ENCODE results near the gene C11orf91. TPM values are rescaled to one million over a fixed set of nuclear protein-coding genes. Genes with fewer than 3 reads are reported as not detected.

Gene C11orf91
- total and polyA plus RNA-seq, 4 donors, result not detected

DNA sequence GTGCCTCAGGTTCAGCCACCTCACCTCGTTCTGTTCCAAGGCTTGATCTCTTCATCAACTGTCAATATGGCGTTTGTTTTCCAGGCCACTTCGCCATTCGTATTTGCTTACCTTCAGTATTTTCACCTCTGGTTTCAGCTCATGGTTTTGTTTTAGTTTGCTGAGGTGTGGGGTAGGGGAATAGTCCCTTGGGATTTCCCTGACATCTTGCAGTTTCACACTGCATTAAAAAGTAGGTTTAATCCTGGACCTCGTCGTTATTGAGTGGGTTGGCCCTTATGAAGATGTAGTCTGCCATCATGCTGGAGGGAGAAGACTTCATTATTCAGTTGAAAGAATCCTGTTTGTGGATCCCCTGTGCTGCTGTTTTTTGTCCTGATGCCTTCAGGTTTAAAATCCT is 46.0 kb downstream of the C11orf91 start (continued):
- TF ChIP-seq SP1 (IDR thresholded peaks at IDR 0.05) (no peak), JUND (IDR thresholded peaks at IDR 0.05) (no peak)

GRCh38 chr11:33652930-33653329 is 47.7 kb downstream of the C11orf91 start:
- Histone ChIP-seq H3K36me3 (ENCODE audit: control insufficient read depth in 4 of 4, insufficient read depth in 3 of 4, low read depth in 1 of 4, low read length in 3 of 4) (no peaks in the 10 kb centered on the region), H3K9ac (ENCODE audit: low read depth in 1 of 2, low read length in 2 of 2) (no peak overlapping the region), H3K9me3 (ENCODE audit: control insufficient read depth in 4 of 4, low read length in 3 of 4) (no peaks in the 10 kb centered on the region), H3K4me3 (ENCODE audit: low read depth in 1 of 3, low read length in 3 of 3) (no peak overlapping the region), H3K4me1 (ENCODE audit: control insufficient read depth in 4 of 4, insufficient read depth in 4 of 4, low read length in 3 of 4) (no peaks in the 10 kb centered on the region), H3K27me3 (ENCODE audit: control insufficient read depth in 4 of 4, insufficient read depth in 4 of 4, low read length in 3 of 4) (peaks cover 0 to 4% (median 0%) of the 10 kb centered on the region in 4 donors), H3K27ac (ENCODE audit: low read depth in 1 of 2, low read length in 2 of 2) (no peak overlapping the region)
- no peak for DNase-seq (ENCODE audit: low spot score)
- 66% methylated on average over 3 of the region's 3 CpGs for WGBS
- TF ChIP-seq GABPA (IDR thresholded peaks at IDR 0.05 in 1 of 2, conservative IDR thresholded peaks at IDR 0.05 in 1 of 2), result no peak
- no peak for TF ChIP-seq YY1 (IDR thresholded peaks at IDR 0.05)
- TF ChIP-seq SP1 (IDR thresholded peaks at IDR 0.05), result no peak
- no peak for TF ChIP-seq RAD21 (IDR thresholded peaks at IDR 0.05)
- no peak for TF ChIP-seq NR2F2 (IDR thresholded peaks at IDR 0.05)
- TF ChIP-seq RXRA (IDR thresholded peaks at IDR 0.05), result no peak
- TF ChIP-seq HNF4A (conservative IDR thresholded peaks at IDR 0.05), result no peak
- no peak for TF ChIP-seq FOXA2 (IDR thresholded peaks at IDR 0.05)
- TF ChIP-seq REST (IDR thresholded peaks at IDR 0.05), result no peak
- no peak for TF ChIP-seq FOXA1 (IDR thresholded peaks at IDR 0.05)
- TF ChIP-seq CTCF (IDR thresholded peaks at IDR 0.05; ENCODE audit: low read depth, low read length, missing input control), result no peak
- TF ChIP-seq, protein P1, sequence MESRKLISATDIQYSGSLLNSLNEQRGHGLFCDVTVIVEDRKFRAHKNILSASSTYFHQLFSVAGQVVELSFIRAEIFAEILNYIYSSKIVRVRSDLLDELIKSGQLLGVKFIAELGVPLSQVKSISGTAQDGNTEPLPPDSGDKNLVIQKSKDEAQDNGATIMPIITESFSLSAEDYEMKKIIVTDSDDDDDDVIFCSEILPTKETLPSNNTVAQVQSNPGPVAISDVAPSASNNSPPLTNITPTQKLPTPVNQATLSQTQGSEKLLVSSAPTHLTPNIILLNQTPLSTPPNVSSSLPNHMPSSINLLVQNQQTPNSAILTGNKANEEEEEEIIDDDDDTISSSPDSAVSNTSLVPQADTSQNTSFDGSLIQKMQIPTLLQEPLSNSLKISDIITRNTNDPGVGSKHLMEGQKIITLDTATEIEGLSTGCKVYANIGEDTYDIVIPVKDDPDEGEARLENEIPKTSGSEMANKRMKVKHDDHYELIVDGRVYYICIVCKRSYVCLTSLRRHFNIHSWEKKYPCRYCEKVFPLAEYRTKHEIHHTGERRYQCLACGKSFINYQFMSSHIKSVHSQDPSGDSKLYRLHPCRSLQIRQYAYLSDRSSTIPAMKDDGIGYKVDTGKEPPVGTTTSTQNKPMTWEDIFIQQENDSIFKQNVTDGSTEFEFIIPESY (IDR thresholded peaks at IDR 0.05), result no peak

GRCh38 chr11:33652431-33652830 is 48.2 kb downstream of the C11orf91 start:
- no peak overlapping the region for H3K27ac ChIP-seq (ENCODE audit: low read depth in 1 of 2, low read length in 2 of 2)
- no peaks in the 10 kb centered on the region for H3K36me3 ChIP-seq (ENCODE audit: control insufficient read depth in 4 of 4, insufficient read depth in 3 of 4, low read depth in 1 of 4, low read length in 3 of 4)
- no peaks in the 10 kb centered on the region for H3K4me1 ChIP-seq (ENCODE audit: control insufficient read depth in 4 of 4, insufficient read depth in 4 of 4, low read length in 3 of 4)
- H3K4me3 ChIP-seq (ENCODE audit: low read depth in 1 of 3, low read length in 3 of 3), result no peak overlapping the region
- no peak for DNase-seq (ENCODE audit: low spot score)
- 83% methylated on average over 1 of the region's 1 CpG for WGBS
- no peak for TF ChIP-seq EGR1 (IDR thresholded peaks at IDR 0.05; ENCODE audit: low read depth in 2 of 2)
- no peak for TF ChIP-seq MAX (IDR thresholded peaks at IDR 0.05)
- TF ChIP-seq HNF4A (conservative IDR thresholded peaks at IDR 0.05), result no peak
- no peak for TF ChIP-seq JUND (IDR thresholded peaks at IDR 0.05)
- no peak for TF ChIP-seq TAF1 (conservative IDR thresholded peaks at IDR 0.05)
- TF ChIP-seq GABPA (IDR thresholded peaks at IDR 0.05 in 1 of 2, conservative IDR thresholded peaks at IDR 0.05 in 1 of 2), result no peak
- no peak for TF ChIP-seq CTCF (IDR thresholded peaks at IDR 0.05; ENCODE audit: low read depth, low read length, missing input control)
- TF ChIP-seq YY1 (IDR thresholded peaks at IDR 0.05), result no peak
- TF ChIP-seq RAD21 (IDR thresholded peaks at IDR 0.05), result no peak
- no peaks in the 10 kb centered on the region for H3K9me3 ChIP-seq (ENCODE audit: control insufficient read depth in 4 of 4, low read length in 3 of 4)
- H3K9ac ChIP-seq (ENCODE audit: low read depth in 1 of 2, low read length in 2 of 2), result no peak overlapping the region
- H3K27me3 ChIP-seq (ENCODE audit: control insufficient read depth in 4 of 4, insufficient read depth in 4 of 4, low read length in 3 of 4), result peaks cover 0 to 4% (median 0%) of the 10 kb centered on the region in 4 donors

All from liver (tissue), 9 donors.